Measurements from ENCODE around the gene STXBP6. TPM values are rescaled to one million over a fixed set of nuclear protein-coding genes. Genes with fewer than 3 reads are reported as not detected.

The STXBP6 gene
- total and polyA plus RNA-seq, 2 of the 13 experiments (the other 11 are each of a cell fraction or from before 2014, with no cell fraction given): 35.3 to 42.8 TPM

GRCh38 chr14:24908592-24909236 is 141.2 kb downstream of the STXBP6 start (continued):
- TF ChIP-seq PRDM4 (CRISPR knock-in tag; IDR thresholded peaks at IDR 0.05; ENCODE audit: borderline replicate concordance) (no peak), SMARCC2 (IDR thresholded peaks at IDR 0.05) (0 out of 2 replicates have a peak, but pooled peaks have one; percentile 53), YEATS2 (CRISPR knock-in tag; IDR thresholded peaks at IDR 0.05; ENCODE audit: borderline replicate concordance) (no peak), SOX13 (IDR thresholded peaks at IDR 0.05) (0 out of 2 replicates have a peak, but pooled peaks have one; percentile 42), SOX13 (CRISPR knock-in tag; conservative IDR thresholded peaks at IDR 0.05 in 1 of 2, IDR thresholded peaks at IDR 0.05 in 1 of 2) (peak in 1 of 2 experiments; percentile 91; a peak in 2 of 4 replicates), ASH2L (IDR thresholded peaks at IDR 0.05; ENCODE audit: insufficient read length, low read depth, low read length) (peak; percentile 68), ZNF713 (CRISPR knock-in tag; IDR thresholded peaks at IDR 0.05) (peak; percentile 61; the same call in 1 of the 2 replicates), ZNF776 (CRISPR knock-in tag; IDR thresholded peaks at IDR 0.05) (no peak), ZMYM3 (CRISPR knock-in tag; IDR thresholded peaks at IDR 0.05) (peak; percentile 25; the same call in 1 of the 2 replicates), FOXJ3 (CRISPR knock-in tag; IDR thresholded peaks at IDR 0.05; ENCODE audit: borderline replicate concordance) (peak; percentile 79; the same call in 1 of the 2 replicates), RFX3 (CRISPR knock-in tag; IDR thresholded peaks at IDR 0.05) (peak; percentile 27; the same call in 1 of the 2 replicates), FOXP1 (IDR thresholded peaks at IDR 0.05) (no peak), FOXP1 (CRISPR knock-in tag; IDR thresholded peaks at IDR 0.05) (0 out of 2 replicates have a peak, but pooled peaks have one; percentile 57), ELF1 (CRISPR knock-in tag; IDR thresholded peaks at IDR 0.05) (no peak), RCOR2 (CRISPR knock-in tag; IDR thresholded peaks at IDR 0.05) (peak; percentile 85; the same call in 1 of the 2 replicates), ZNF264 (CRISPR knock-in tag; IDR thresholded peaks at IDR 0.05) (peak; percentile 42; the same call in 1 of the 2 replicates), JUN (CRISPR knock-in tag; IDR thresholded peaks at IDR 0.05) (0 out of 2 replicates have a peak, but pooled peaks have one; percentile 18), SNAPC2 (CRISPR knock-in tag; IDR thresholded peaks at IDR 0.05) (no peak), KLF16 (CRISPR knock-in tag; IDR thresholded peaks at IDR 0.05) (peak in 1 of 2 experiments; percentile 17; a peak in 1 of 4 replicates)
- TF ChIP-seq, protein P1, sequence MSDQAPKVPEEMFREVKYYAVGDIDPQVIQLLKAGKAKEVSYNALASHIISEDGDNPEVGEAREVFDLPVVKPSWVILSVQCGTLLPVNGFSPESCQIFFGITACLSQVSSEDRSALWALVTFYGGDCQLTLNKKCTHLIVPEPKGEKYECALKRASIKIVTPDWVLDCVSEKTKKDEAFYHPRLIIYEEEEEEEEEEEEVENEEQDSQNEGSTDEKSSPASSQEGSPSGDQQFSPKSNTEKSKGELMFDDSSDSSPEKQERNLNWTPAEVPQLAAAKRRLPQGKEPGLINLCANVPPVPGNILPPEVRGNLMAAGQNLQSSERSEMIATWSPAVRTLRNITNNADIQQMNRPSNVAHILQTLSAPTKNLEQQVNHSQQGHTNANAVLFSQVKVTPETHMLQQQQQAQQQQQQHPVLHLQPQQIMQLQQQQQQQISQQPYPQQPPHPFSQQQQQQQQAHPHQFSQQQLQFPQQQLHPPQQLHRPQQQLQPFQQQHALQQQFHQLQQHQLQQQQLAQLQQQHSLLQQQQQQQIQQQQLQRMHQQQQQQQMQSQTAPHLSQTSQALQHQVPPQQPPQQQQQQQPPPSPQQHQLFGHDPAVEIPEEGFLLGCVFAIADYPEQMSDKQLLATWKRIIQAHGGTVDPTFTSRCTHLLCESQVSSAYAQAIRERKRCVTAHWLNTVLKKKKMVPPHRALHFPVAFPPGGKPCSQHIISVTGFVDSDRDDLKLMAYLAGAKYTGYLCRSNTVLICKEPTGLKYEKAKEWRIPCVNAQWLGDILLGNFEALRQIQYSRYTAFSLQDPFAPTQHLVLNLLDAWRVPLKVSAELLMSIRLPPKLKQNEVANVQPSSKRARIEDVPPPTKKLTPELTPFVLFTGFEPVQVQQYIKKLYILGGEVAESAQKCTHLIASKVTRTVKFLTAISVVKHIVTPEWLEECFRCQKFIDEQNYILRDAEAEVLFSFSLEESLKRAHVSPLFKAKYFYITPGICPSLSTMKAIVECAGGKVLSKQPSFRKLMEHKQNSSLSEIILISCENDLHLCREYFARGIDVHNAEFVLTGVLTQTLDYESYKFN (CRISPR knock-in tag; conservative IDR thresholded peaks at IDR 0.05): peak; percentile 90
- TF ChIP-seq, protein P2, sequence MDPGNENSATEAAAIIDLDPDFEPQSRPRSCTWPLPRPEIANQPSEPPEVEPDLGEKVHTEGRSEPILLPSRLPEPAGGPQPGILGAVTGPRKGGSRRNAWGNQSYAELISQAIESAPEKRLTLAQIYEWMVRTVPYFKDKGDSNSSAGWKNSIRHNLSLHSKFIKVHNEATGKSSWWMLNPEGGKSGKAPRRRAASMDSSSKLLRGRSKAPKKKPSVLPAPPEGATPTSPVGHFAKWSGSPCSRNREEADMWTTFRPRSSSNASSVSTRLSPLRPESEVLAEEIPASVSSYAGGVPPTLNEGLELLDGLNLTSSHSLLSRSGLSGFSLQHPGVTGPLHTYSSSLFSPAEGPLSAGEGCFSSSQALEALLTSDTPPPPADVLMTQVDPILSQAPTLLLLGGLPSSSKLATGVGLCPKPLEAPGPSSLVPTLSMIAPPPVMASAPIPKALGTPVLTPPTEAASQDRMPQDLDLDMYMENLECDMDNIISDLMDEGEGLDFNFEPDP (CRISPR knock-in tag; conservative IDR thresholded peaks at IDR 0.05): 0 out of 2 replicates have a peak, but pooled peaks have one; percentile 53

Data from HepG2 (cell line).